AG08396 (cell line): ENCODE data around the gene SCYGR2.
"Not testable (repeated sequence)": the region's sequence is repeated elsewhere in the genome, so short reads cannot be mapped to it uniquely, and the experiment has no call there.

Experiments
- DNase-seq: peaks from one replicate; pipeline ENCODE4 v3.0.0; 2012; ENCODE audit warnings: low spot score, mixed read lengths

The SCYGR2 gene

GRCh38 chr2:227598835-227599503 is at the start of gene SCYGR2:
TSS of gene SCYGR2 (plus strand) at chr2:227598893. CDS start at chr2:227598893, 0 bp downstream.
- DNase-seq = not testable (repeated sequence)

- DNase-seq = no peak
These were observed 46.9 kb upstream of the SCYGR2 start for GRCh38 chr2:227551836-227552235.

- DNase-seq = no peak
These were observed 36.1 kb upstream of the SCYGR2 start for GRCh38 chr2:227562581-227562980.

GRCh38 chr2:227565080-227565479 is 33.6 kb upstream of the SCYGR2 start:
- no peak for DNase-seq

- DNase-seq = no peak
These were observed 32.7 kb upstream of the SCYGR2 start for GRCh38 chr2:227566012-227566411.

GRCh38 chr2:227568852-227569169 is 29.9 kb upstream of the SCYGR2 start:
- DNase-seq = no peak

GRCh38 chr2:227570615-227571014 is 28.1 kb upstream of the SCYGR2 start:
- no peak for DNase-seq

GRCh38 chr2:227576110-227576509 is 22.6 kb upstream of the SCYGR2 start:
- DNase-seq = no peak

GRCh38 chr2:227576812-227577211 is 21.9 kb upstream of the SCYGR2 start:
- DNase-seq = no peak

- no peak for DNase-seq
These were observed 21.1 kb upstream of the SCYGR2 start for GRCh38 chr2:227577555-227577954.

- no peak for DNase-seq
These were observed 20.1 kb upstream of the SCYGR2 start for GRCh38 chr2:227578642-227579041.

GRCh38 chr2:227579791-227580190 is 18.9 kb upstream of the SCYGR2 start:
- no peak for DNase-seq

- DNase-seq = no peak
These were observed 16.3 kb upstream of the SCYGR2 start for GRCh38 chr2:227582369-227582768.

GRCh38 chr2:227592694-227593387 is 5.9 kb upstream of the SCYGR2 start:
- no peak for DNase-seq

- no peak for DNase-seq
These were observed 2.9 kb upstream of the SCYGR2 start for GRCh38 chr2:227595797-227596196.

- DNase-seq = no peak
These were observed 1.7 kb upstream of the SCYGR2 start for GRCh38 chr2:227597036-227597435.

GRCh38 chr2:227597998-227598397 is 695 bp upstream of the SCYGR2 start:
- DNase-seq = no peak

- no peak for DNase-seq
These were observed 3.7 kb downstream of the SCYGR2 start for GRCh38 chr2:227602358-227602757.

GRCh38 chr2:227606476-227606875 is 7.8 kb downstream of the SCYGR2 start:
- DNase-seq = no peak

GRCh38 chr2:227607941-227608340 is 9.2 kb downstream of the SCYGR2 start:
- DNase-seq = no peak

GRCh38 chr2:227608561-227609338 is 10.1 kb downstream of the SCYGR2 start:
- DNase-seq = no peak

GRCh38 chr2:227610123-227610522 is 11.4 kb downstream of the SCYGR2 start:
- DNase-seq = no peak
